Measurements from ENCODE around the gene RELL2. TPM values are rescaled to one million over a fixed set of nuclear protein-coding genes. Genes with fewer than 3 reads are reported as not detected.
A peak's percentile ranks its signal among the peaks of the same experiment; 100 is the strongest.

RELL2 gene
- total RNA-seq, result 1 to 10 TPM; 2.1 to 6.7 TPM

DNA sequence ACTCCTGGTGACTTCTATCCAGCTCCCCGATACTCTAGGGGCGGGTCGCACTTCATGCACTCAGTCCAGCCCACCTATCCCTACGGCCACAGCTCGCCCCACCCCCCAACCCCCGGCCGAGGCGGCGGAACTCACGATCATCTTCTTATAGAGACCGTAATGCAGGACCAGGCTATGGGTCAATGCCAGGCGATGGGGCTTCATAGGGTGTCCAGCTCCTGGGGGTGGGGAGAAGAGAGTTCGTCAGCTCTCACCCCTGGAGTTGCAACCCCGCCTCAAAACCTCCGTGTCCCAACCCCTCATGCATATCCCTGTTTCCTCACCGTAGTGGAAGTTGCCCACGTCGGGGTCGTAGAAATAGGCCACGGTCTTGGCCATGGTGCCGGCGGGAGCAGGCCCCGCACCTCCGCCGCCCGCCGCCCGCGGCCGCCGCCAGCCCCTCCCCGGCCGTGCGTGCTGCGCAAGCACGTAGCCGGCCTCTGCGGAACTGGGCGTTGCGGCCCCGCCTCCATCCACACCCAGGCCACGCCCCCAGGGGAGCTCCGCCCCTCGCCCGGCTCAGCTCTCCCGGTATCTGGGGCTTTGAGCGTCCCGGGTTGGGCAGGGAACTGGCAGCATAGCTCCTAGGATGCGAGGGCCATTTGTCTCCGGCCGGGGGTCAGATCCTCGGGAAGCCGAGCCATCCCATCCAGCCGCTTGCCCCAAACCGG lies at the start of gene RELL2, which contains the start of gene HDAC3:
Gene RELL2, plus strand, starts transcription at position 585 of the 710 bp plus-strand sequence. CDS start 1,229 bp downstream, outside the sequence.
Gene HDAC3, minus strand, starts transcription at position 437 of the 710 bp plus-strand sequence. Its CDS starts 59 bp downstream, at position 378.
- Histone ChIP-seq H3K9ac (ENCODE audit: low read depth in 2 of 2, low read length in 2 of 2) (peak within 1 kb of the TSS; percentile 93 to 95), H3K27ac (peak within 1 kb of the TSS; percentile 58), H3K27me3 (no peaks in the 10 kb centered on the region), H3K9me3 (no peaks in the 10 kb centered on the region), H3K36me3 (no peaks in the 10 kb centered on the region), H3K4me3 (peak within 1 kb of the TSS; percentile 78), H3K4me1 (peaks cover 13% of the 10 kb centered on the region)
- peak; percentile 97 for DNase-seq
- intact Hi-C loops (cut with DNase I), result no loop called here
- TF ChIP-seq, protein P1, sequence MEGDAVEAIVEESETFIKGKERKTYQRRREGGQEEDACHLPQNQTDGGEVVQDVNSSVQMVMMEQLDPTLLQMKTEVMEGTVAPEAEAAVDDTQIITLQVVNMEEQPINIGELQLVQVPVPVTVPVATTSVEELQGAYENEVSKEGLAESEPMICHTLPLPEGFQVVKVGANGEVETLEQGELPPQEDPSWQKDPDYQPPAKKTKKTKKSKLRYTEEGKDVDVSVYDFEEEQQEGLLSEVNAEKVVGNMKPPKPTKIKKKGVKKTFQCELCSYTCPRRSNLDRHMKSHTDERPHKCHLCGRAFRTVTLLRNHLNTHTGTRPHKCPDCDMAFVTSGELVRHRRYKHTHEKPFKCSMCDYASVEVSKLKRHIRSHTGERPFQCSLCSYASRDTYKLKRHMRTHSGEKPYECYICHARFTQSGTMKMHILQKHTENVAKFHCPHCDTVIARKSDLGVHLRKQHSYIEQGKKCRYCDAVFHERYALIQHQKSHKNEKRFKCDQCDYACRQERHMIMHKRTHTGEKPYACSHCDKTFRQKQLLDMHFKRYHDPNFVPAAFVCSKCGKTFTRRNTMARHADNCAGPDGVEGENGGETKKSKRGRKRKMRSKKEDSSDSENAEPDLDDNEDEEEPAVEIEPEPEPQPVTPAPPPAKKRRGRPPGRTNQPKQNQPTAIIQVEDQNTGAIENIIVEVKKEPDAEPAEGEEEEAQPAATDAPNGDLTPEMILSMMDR (IDR thresholded peaks at IDR 0.05), result no peak

DNA sequence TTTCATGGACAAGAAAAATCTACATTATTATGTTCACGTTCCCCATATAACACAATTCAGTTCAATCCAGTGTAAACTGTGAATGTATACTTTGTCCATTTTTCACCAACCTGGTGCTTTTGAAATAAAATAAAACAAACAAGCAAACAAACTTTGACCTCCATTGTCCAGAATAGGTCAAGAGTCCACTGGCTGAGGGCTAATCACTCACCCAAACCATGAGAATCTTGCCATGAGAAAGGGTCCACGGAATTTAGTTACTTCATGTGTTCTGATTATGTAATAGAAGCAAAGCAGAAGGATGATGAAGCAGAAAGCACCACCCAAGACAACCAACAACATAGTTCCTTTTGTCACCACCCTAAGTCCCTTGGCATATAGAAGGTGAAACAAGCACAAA lies 46.7 kb upstream of the RELL2 start:
- intact Hi-C loops (cut with DNase I), result no loop called here
- H3K36me3 ChIP-seq, result no peaks in the 10 kb centered on the region

GRCh38 chr5:141596867-141597266 lies 39.9 kb upstream of the RELL2 start:
- intact Hi-C loops (cut with DNase I), result no loop called here
- H3K27ac ChIP-seq, result no peak overlapping the region
- H3K27me3 ChIP-seq, result no peaks in the 10 kb centered on the region
- no peak overlapping the region for H3K4me3 ChIP-seq
- TF ChIP-seq, protein P1 (IDR thresholded peaks at IDR 0.05), result no peak
- H3K4me1 ChIP-seq, result no peaks in the 10 kb centered on the region
- DNase-seq, result no peak
- no peak overlapping the region for H3K9ac ChIP-seq (ENCODE audit: low read depth in 2 of 2, low read length in 2 of 2)
- no peaks in the 10 kb centered on the region for H3K36me3 ChIP-seq
- H3K9me3 ChIP-seq, result no peaks in the 10 kb centered on the region

More for the DNA sequence above, 46.7 kb upstream of the RELL2 start:
- Histone ChIP-seq H3K27me3 (no peaks in the 10 kb centered on the region), H3K9me3 (no peaks in the 10 kb centered on the region), H3K4me3 (no peak overlapping the region), H3K4me1 (no peaks in the 10 kb centered on the region), H3K9ac (ENCODE audit: low read depth in 2 of 2, low read length in 2 of 2) (no peak overlapping the region), H3K27ac (no peak overlapping the region)
- TF ChIP-seq, protein P1 (IDR thresholded peaks at IDR 0.05), result no peak
- DNase-seq, result no peak

- H3K27me3 ChIP-seq, result no peaks in the 10 kb centered on the region
- intact Hi-C loops (cut with DNase I), result no loop called here
- no peak for DNase-seq
- H3K4me3 ChIP-seq, result no peak overlapping the region
- H3K9me3 ChIP-seq, result no peaks in the 10 kb centered on the region
- H3K4me1 ChIP-seq, result no peaks in the 10 kb centered on the region
- no peaks in the 10 kb centered on the region for H3K36me3 ChIP-seq
- no peak overlapping the region for H3K27ac ChIP-seq
- H3K9ac ChIP-seq (ENCODE audit: low read depth in 2 of 2, low read length in 2 of 2), result no peak overlapping the region
- TF ChIP-seq, protein P1 (IDR thresholded peaks at IDR 0.05), result no peak
Observed at GRCh38 chr5:141597394-141597793, 39.4 kb upstream of the RELL2 start.

DNA sequence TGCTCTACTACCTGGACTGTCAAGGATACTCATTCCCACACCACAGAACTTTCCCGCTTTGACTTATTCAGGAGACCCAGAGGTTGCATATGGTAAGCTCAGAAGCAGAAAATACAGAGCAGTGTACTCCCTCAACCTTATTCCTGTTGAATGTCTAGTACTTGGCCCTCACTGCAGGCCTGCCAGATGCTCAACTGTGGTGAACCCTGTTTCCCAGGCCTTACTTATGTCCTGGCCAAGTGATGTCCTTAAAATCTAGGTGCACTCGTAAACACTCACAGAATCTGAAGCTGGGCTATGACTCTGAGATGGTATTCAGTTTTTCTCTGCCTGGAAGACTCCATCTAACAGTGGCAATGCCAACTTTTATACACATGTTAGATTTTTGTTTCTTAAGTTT lies 39.0 kb upstream of the RELL2 start:
- TF ChIP-seq, protein P1 (IDR thresholded peaks at IDR 0.05), result no peak
- Histone ChIP-seq H3K9me3 (no peaks in the 10 kb centered on the region), H3K4me1 (no peaks in the 10 kb centered on the region), H3K27ac (no peak overlapping the region), H3K27me3 (no peaks in the 10 kb centered on the region), H3K9ac (ENCODE audit: low read depth in 2 of 2, low read length in 2 of 2) (no peak overlapping the region), H3K36me3 (no peaks in the 10 kb centered on the region), H3K4me3 (no peak overlapping the region)
- no peak for DNase-seq
- intact Hi-C loops (cut with DNase I), result no loop called here
